ENCODE results near the gene MIDN.

The MIDN gene

DNA sequence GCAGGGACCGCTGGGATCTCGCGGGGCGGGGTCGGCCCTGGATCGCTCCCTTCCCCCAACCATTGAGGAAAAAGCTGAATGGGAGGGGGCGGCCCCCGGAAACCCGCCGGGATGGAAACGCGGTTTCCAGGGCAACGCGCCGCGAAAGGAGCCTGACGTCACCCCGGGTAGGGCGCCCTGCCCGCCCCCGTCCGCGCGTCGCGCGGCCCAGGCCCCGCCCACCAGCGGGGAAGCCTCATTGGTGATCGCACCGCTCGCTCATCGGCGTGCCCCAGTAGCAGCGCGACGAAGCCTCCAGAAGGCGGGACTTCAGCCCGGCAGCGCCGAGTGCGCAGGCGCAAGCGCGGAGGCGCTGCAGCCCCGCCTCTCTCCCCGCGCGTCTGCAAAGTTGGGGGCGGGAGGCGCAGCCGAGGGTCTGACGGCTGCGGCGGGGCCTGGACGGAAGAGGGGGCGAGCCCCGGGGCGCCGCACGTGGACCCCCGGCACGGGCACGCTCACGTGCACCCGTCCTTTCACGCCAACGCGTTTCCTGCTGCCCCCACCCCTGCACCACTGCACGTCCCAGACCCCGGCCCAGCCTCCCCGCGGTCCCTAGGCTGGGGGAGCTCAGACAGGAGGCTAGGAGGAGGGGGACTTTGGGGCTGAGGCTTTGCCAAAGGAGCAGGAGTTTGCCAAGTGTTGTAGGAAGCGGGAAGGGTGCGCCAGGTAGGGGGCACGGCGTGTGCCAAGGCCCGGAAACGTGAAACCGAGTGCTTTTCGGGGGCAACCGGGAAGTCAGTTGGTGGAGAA is 12.6 kb downstream of the MIDN start (continued):
- TF ChIP-seq ZNF202 (tag by site-specific recombination; IDR thresholded peaks at IDR 0.05; ENCODE audit: borderline replicate concordance) (no peak), ZNF184 (tag by site-specific recombination; IDR thresholded peaks at IDR 0.05) (no peak), ZNF239 (tag by site-specific recombination; IDR thresholded peaks at IDR 0.05) (no peak; the same call in 1 of the 2 replicates), ZNF221 (tag by site-specific recombination; IDR thresholded peaks at IDR 0.05; ENCODE audit: borderline replicate concordance) (no peak), ZNF112 (tag by site-specific recombination; IDR thresholded peaks at IDR 0.05) (no peak), BCL11A (tag by site-specific recombination; IDR thresholded peaks at IDR 0.05; ENCODE audit: low read depth) (no peak), ZNF404 (tag by site-specific recombination; IDR thresholded peaks at IDR 0.05) (no peak), RBAK (tag by site-specific recombination; IDR thresholded peaks at IDR 0.05) (no peak), ZNF561 (tag by site-specific recombination; IDR thresholded peaks at IDR 0.05; ENCODE audit: borderline replicate concordance) (peak; percentile 85), ZNF2 (tag by site-specific recombination; IDR thresholded peaks at IDR 0.05) (0 out of 2 replicates have a peak, but pooled peaks have one; percentile 18), ZNF114 (tag by site-specific recombination; IDR thresholded peaks at IDR 0.05) (no peak), KLF1 (tag by site-specific recombination; IDR thresholded peaks at IDR 0.05) (no peak), ZSCAN16 (tag by site-specific recombination; IDR thresholded peaks at IDR 0.05) (no peak), ZNF292 (tag by site-specific recombination; IDR thresholded peaks at IDR 0.05; ENCODE audit: borderline replicate concordance, low read depth) (no peak), SP2 (tag by site-specific recombination; IDR thresholded peaks at IDR 0.05) (peak; percentile 97), ZNF274 (IDR thresholded peaks at IDR 0.05; ENCODE audit: low read length) (no peak), ZNF274 (tag by site-specific recombination; IDR thresholded peaks at IDR 0.05; ENCODE audit: borderline replicate concordance) (no peak), ZNF302 (tag by site-specific recombination; IDR thresholded peaks at IDR 0.05; ENCODE audit: low read depth) (no peak), KLF8 (tag by site-specific recombination; IDR thresholded peaks at IDR 0.05) (peak; percentile 62), ZNF24 (tag by site-specific recombination; IDR thresholded peaks at IDR 0.05) (no peak), ZNF792 (tag by site-specific recombination; IDR thresholded peaks at IDR 0.05) (no peak), ZNF214 (tag by site-specific recombination; IDR thresholded peaks at IDR 0.05; ENCODE audit: borderline replicate concordance) (no peak), ZNF560 (tag by site-specific recombination; IDR thresholded peaks at IDR 0.05; ENCODE audit: borderline replicate concordance) (no peak), ZNF623 (tag by site-specific recombination; IDR thresholded peaks at IDR 0.05) (no peak), PRDM1 (tag by site-specific recombination; IDR thresholded peaks at IDR 0.05) (no peak), ZNF433 (tag by site-specific recombination; IDR thresholded peaks at IDR 0.05; ENCODE audit: low read depth) (no peak), ZEB2 (tag by site-specific recombination; IDR thresholded peaks at IDR 0.05) (peak; percentile 16)
- TF ChIP-seq, protein P1, sequence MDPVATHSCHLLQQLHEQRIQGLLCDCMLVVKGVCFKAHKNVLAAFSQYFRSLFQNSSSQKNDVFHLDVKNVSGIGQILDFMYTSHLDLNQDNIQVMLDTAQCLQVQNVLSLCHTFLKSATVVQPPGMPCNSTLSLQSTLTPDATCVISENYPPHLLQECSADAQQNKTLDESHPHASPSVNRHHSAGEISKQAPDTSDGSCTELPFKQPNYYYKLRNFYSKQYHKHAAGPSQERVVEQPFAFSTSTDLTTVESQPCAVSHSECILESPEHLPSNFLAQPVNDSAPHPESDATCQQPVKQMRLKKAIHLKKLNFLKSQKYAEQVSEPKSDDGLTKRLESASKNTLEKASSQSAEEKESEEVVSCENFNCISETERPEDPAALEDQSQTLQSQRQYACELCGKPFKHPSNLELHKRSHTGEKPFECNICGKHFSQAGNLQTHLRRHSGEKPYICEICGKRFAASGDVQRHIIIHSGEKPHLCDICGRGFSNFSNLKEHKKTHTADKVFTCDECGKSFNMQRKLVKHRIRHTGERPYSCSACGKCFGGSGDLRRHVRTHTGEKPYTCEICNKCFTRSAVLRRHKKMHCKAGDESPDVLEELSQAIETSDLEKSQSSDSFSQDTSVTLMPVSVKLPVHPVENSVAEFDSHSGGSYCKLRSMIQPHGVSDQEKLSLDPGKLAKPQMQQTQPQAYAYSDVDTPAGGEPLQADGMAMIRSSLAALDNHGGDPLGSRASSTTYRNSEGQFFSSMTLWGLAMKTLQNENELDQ (tag by site-specific recombination; IDR thresholded peaks at IDR 0.05; ENCODE audit: low read depth) = no peak
- TF ChIP-seq, protein P2, sequence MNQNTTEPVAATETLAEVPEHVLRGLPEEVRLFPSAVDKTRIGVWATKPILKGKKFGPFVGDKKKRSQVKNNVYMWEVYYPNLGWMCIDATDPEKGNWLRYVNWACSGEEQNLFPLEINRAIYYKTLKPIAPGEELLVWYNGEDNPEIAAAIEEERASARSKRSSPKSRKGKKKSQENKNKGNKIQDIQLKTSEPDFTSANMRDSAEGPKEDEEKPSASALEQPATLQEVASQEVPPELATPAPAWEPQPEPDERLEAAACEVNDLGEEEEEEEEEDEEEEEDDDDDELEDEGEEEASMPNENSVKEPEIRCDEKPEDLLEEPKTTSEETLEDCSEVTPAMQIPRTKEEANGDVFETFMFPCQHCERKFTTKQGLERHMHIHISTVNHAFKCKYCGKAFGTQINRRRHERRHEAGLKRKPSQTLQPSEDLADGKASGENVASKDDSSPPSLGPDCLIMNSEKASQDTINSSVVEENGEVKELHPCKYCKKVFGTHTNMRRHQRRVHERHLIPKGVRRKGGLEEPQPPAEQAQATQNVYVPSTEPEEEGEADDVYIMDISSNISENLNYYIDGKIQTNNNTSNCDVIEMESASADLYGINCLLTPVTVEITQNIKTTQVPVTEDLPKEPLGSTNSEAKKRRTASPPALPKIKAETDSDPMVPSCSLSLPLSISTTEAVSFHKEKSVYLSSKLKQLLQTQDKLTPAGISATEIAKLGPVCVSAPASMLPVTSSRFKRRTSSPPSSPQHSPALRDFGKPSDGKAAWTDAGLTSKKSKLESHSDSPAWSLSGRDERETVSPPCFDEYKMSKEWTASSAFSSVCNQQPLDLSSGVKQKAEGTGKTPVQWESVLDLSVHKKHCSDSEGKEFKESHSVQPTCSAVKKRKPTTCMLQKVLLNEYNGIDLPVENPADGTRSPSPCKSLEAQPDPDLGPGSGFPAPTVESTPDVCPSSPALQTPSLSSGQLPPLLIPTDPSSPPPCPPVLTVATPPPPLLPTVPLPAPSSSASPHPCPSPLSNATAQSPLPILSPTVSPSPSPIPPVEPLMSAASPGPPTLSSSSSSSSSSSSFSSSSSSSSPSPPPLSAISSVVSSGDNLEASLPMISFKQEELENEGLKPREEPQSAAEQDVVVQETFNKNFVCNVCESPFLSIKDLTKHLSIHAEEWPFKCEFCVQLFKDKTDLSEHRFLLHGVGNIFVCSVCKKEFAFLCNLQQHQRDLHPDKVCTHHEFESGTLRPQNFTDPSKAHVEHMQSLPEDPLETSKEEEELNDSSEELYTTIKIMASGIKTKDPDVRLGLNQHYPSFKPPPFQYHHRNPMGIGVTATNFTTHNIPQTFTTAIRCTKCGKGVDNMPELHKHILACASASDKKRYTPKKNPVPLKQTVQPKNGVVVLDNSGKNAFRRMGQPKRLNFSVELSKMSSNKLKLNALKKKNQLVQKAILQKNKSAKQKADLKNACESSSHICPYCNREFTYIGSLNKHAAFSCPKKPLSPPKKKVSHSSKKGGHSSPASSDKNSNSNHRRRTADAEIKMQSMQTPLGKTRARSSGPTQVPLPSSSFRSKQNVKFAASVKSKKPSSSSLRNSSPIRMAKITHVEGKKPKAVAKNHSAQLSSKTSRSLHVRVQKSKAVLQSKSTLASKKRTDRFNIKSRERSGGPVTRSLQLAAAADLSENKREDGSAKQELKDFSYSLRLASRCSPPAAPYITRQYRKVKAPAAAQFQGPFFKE (tag by site-specific recombination; IDR thresholded peaks at IDR 0.05; ENCODE audit: borderline replicate concordance) = no peak; the same call in 1 of the 2 replicates
- TF ChIP-seq, protein P3, sequence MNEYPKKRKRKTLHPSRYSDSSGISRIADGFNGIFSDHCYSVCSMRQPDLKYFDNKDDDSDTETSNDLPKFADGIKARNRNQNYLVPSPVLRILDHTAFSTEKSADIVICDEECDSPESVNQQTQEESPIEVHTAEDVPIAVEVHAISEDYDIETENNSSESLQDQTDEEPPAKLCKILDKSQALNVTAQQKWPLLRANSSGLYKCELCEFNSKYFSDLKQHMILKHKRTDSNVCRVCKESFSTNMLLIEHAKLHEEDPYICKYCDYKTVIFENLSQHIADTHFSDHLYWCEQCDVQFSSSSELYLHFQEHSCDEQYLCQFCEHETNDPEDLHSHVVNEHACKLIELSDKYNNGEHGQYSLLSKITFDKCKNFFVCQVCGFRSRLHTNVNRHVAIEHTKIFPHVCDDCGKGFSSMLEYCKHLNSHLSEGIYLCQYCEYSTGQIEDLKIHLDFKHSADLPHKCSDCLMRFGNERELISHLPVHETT (tag by site-specific recombination; IDR thresholded peaks at IDR 0.05) = no peak
- TF ChIP-seq, protein P4, sequence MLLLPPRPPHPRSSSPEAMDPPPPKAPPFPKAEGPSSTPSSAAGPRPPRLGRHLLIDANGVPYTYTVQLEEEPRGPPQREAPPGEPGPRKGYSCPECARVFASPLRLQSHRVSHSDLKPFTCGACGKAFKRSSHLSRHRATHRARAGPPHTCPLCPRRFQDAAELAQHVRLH (tag by site-specific recombination; IDR thresholded peaks at IDR 0.05) = no peak
